ENCODE data around the gene ARFGAP1. TPM values are rescaled to one million over a fixed set of nuclear protein-coding genes. Genes with fewer than 3 reads are reported as not detected.

The ARFGAP1 gene
- polyA plus RNA-seq, 2 of the 4 experiments (the other 2 are of a cell fraction) = 41.0 to 106 TPM

GRCh38 chr20:63244468-63244867 lies 28.1 kb upstream of the ARFGAP1 start:
- ATAC-seq = no peak
- H3K4me1 ChIP-seq = peaks cover 30% of the 10 kb centered on the region
- no peak overlapping the region for H3K4me3 ChIP-seq
- 89% methylated on average over 9 of the region's 10 CpGs for WGBS (ENCODE audit: missing lambda C conversion rate)
- DNase-seq (ENCODE audit: low read depth in 1 of 2, low spot score in 1 of 2) = no peak
- CTCF ChIA-PET = interaction anchor here (0.7 to 11.7 kb wide), 3 partner anchors 10 to 36 kb away, joined by 4 to 131 read pairs (median 31); partner anchors contain the start of gene BIRC7
- H3K4me2 ChIP-seq = no peak overlapping the region
- FAIRE-seq = no peak
- no peaks in the 10 kb centered on the region for H3K9me3 ChIP-seq
- H3K27ac ChIP-seq = peak overlapping the region in 1 of 2 experiments; percentile 99; a peak in 3 of 6 replicates
- TF ChIP-seq HES2 (IDR thresholded peaks at IDR 0.05) (no peak), GATA3 (IDR thresholded peaks at IDR 0.05; ENCODE audit: borderline replicate concordance) (no peak), KDM1A (IDR thresholded peaks at IDR 0.05; ENCODE audit: low read depth) (no peak), E2F6 (IDR thresholded peaks at IDR 0.05; ENCODE audit: borderline replicate concordance, low read depth) (no peak), KDM5A (IDR thresholded peaks at IDR 0.05) (no peak), CHD2 (IDR thresholded peaks at IDR 0.05; ENCODE audit: low read length, partially characterized antibody) (no peak), ESRRA (IDR thresholded peaks at IDR 0.05; ENCODE audit: borderline replicate concordance, low read length) (no peak), RNF2 (IDR thresholded peaks at IDR 0.05; ENCODE audit: borderline replicate concordance, low read depth) (no peak), ELK1 (IDR thresholded peaks at IDR 0.05; ENCODE audit: low read depth, low read length) (no peak), HEYL (CRISPR knock-in tag; IDR thresholded peaks at IDR 0.05) (no peak), CEBPB (IDR thresholded peaks at IDR 0.05) (no peak), TP53 (CRISPR knock-in tag; IDR thresholded peaks at IDR 0.05) (no peak), EHMT2 (IDR thresholded peaks at IDR 0.05; ENCODE audit: low read depth) (no peak), HDAC2 (IDR thresholded peaks at IDR 0.05) (no peak), RAD21 (conservative IDR thresholded peaks at IDR 0.05 in 1 of 2, IDR thresholded peaks at IDR 0.05 in 1 of 2) (no peak), ATOH8 (CRISPR knock-in tag; IDR thresholded peaks at IDR 0.05; ENCODE audit: low read depth) (no peak), SMC3 (IDR thresholded peaks at IDR 0.05) (no peak), SREBF2 (IDR thresholded peaks at IDR 0.05) (no peak), RCOR1 (IDR thresholded peaks at IDR 0.05; ENCODE audit: low read depth, low read length) (no peak)
- POLR2A ChIA-PET = no interaction called here

GRCh38 chr20:63246490-63247288 lies 25.9 kb upstream of the ARFGAP1 start:
- no peaks in the 10 kb centered on the region for H3K9me3 ChIP-seq
- TF ChIP-seq CBX2 (IDR thresholded peaks at IDR 0.05; ENCODE audit: borderline replicate concordance, low read depth) (no peak), MAFK (IDR thresholded peaks at IDR 0.05; ENCODE audit: partially characterized antibody) (peak; percentile 12), HOXB5 (CRISPR knock-in tag; IDR thresholded peaks at IDR 0.05) (no peak)
- no peak overlapping the region for H3K4me2 ChIP-seq
- WGBS (ENCODE audit: missing lambda C conversion rate) = 94% methylated on average over 38 of the region's 50 CpGs
- no peak overlapping the region for H3K4me3 ChIP-seq
- FAIRE-seq = no peak
- no peak for DNase-seq (ENCODE audit: low read depth in 1 of 2, low spot score in 1 of 2)
- peaks cover 32% of the 10 kb centered on the region for H3K4me1 ChIP-seq
- peak overlapping the region in 1 of 2 experiments; percentile 63; a peak in 3 of 6 replicates for H3K27ac ChIP-seq
- ChIA-PET POLR2A (no interaction called here), CTCF (interaction anchor here (0.7 to 11.7 kb wide), 6 partner anchors 8 to 34 kb away, joined by 3 to 131 read pairs (median 6); partner anchors contain the start of gene BIRC7)
- no peak for ATAC-seq
